SK-N-SH (cell line): ENCODE data around the gene PFKL. TPM values are rescaled to one million over a fixed set of nuclear protein-coding genes. Genes with fewer than 3 reads are reported as not detected.
A peak's percentile ranks its signal among the peaks of the same experiment; 100 is the strongest.

Source experiments
- CTCF ChIA-PET: fragments of 300-600, 350-600 bp; formaldehyde crosslinking; extraction: SDS; loops from one replicate; lab custom pipeline; 2021; lab: Yijun Ruan, JAX
- POLR2A ChIA-PET: fragments of 350-600 bp; sonication (Branson Sonifier 250); formaldehyde crosslinking; extraction: SDS; loops from one replicate; lab custom pipeline; 2020; ENCODE audit warnings: antibody characterized with exemption, inconsistent platforms; lab: Yijun Ruan, JAX
- DNase-seq: peaks from one replicate; pipeline ENCODE4 v3.0.0; 2012
- H2AFZ ChIP-seq: fragments of 200-600 bp; sonication (generic); 2 replicates; pipeline ENCODE4 v1.8.1; 2016; ENCODE audit warnings: antibody characterized with exemption, mild to moderate bottlenecking, low read depth
- H3F3A ChIP-seq: fragments of 200-600 bp; sonication (generic); replicated peaks from 2 replicates; pipeline ENCODE3; 2016; ENCODE audit warnings: antibody characterized with exemption, mild to moderate bottlenecking; ENCODE audit not compliant: insufficient read depth
- H3K27ac ChIP-seq, 2 experiments: fragments of 200-500 bp in 1 of 2; fragments of 200-600 bp in 1 of 2; sonication (Bioruptor generic) in 1 of 2; sonication (generic), shearing (Covaris generic) in 1 of 2; 2 replicates each; pipeline versions ENCODE4 v1.5.1 to v1.6.1; 2014 to 2016; ENCODE audit warnings: low read depth in 2 of 2, inconsistent platforms in 1 of 2, low read length in 1 of 2, mild to moderate bottlenecking in 1 of 2, mixed read lengths in 1 of 2
- H3K27me3 ChIP-seq: fragments of 200-600 bp; sonication (generic), shearing (Covaris generic); 2 replicates; pipeline ENCODE4 v1.6.1; 2016; ENCODE audit warnings: mixed run types; ENCODE audit not compliant: insufficient read depth
- H3K36me3 ChIP-seq, 2 experiments: fragments of 200-500 bp in 1 of 2; fragments of 200-600 bp in 1 of 2; sonication (Bioruptor generic) in 1 of 2; sonication (generic) in 1 of 2; replicated peaks in 1 of 2; 2 replicates each; pipeline versions ENCODE3 to v1.5.1; 2014 to 2016; ENCODE audit warnings: low read length in 1 of 2, mild to moderate bottlenecking in 1 of 2; ENCODE audit not compliant: insufficient read depth in 2 of 2, control insufficient read depth in 1 of 2
- H3K4me1 ChIP-seq, 2 experiments: fragments of 200-500 bp in 1 of 2; fragments of 200-600 bp in 1 of 2; sonication (Bioruptor generic) in 1 of 2; sonication (generic), shearing (Covaris generic) in 1 of 2; 2 replicates each; pipeline versions ENCODE4 v1.5.1 to v1.6.1; 2014 to 2016; ENCODE audit warnings: low read depth in 1 of 2, low read length in 1 of 2, mixed run types in 1 of 2; ENCODE audit not compliant: insufficient read depth in 2 of 2, control insufficient read depth in 1 of 2
- H3K4me2 ChIP-seq: fragments of 200-600 bp; sonication (generic), shearing (Covaris generic); 2 replicates; pipeline ENCODE4 v1.6.1; 2017; ENCODE audit warnings: mixed run types
- H3K4me3 ChIP-seq, 2 experiments: fragments of 200-500 bp in 1 of 2; fragments of 200-600 bp in 1 of 2; sonication (Bioruptor generic) in 1 of 2; sonication (generic), shearing (Covaris generic) in 1 of 2; 2 replicates each; pipeline versions ENCODE4 v1.5.1 to v1.8.1; 2014 to 2016; ENCODE audit warnings: low read depth in 2 of 2, inconsistent platforms in 1 of 2, low read length in 1 of 2, mild to moderate bottlenecking in 1 of 2, mixed read lengths in 1 of 2, moderate library complexity in 1 of 2
- H3K79me2 ChIP-seq: fragments of 200-600 bp; sonication (generic); 2 replicates; pipeline ENCODE4 v1.8.1; 2017; ENCODE audit warnings: mild to moderate bottlenecking; ENCODE audit not compliant: insufficient read depth
- H3K9ac ChIP-seq: fragments of 200-600 bp; sonication (generic); 2 replicates; pipeline ENCODE4 v1.6.1; 2017; ENCODE audit warnings: mixed run types
- H3K9me2 ChIP-seq: fragments of 200-600 bp; sonication (generic); 2 replicates; pipeline ENCODE4 v1.6.1; 2017; ENCODE audit warnings: mixed run types
- H3K9me3 ChIP-seq: fragments of 200-600 bp; sonication (generic); 2 replicates; pipeline ENCODE4 v1.6.1; 2017; ENCODE audit warnings: mixed run types, mild to moderate bottlenecking, moderate library complexity
- H4K20me1 ChIP-seq: fragments of 200-600 bp; sonication (generic); 2 replicates; pipeline ENCODE4 v1.6.1; 2017; ENCODE audit warnings: mild to moderate bottlenecking, mixed run types; ENCODE audit not compliant: insufficient read depth
- CHD2 ChIP-seq: fragments of 150-350 bp; IDR thresholded peaks from 2 replicates; pipeline ENCODE4 v1.6.1; 2018; ENCODE audit warnings: low read length; ENCODE audit not compliant: partially characterized antibody
- ELF1 ChIP-seq: IDR thresholded peaks from 2 replicates; pipeline ENCODE4 v1.4.0; 2012
- EP300 ChIP-seq, 2 experiments: IDR thresholded peaks; 2 replicates each; pipeline versions ENCODE4 v1.4.0 to v1.6.1; 2012; ENCODE audit warnings: borderline replicate concordance in 1 of 2, low read depth in 1 of 2, low read length in 1 of 2
- FOSL2 ChIP-seq: IDR thresholded peaks from 2 replicates; pipeline ENCODE4 v1.4.0; 2012; ENCODE audit warnings: low read depth, mild to moderate bottlenecking, moderate library complexity, borderline replicate concordance
- FOXM1 ChIP-seq: IDR thresholded peaks from 2 replicates; pipeline ENCODE4 v1.4.0; 2012; ENCODE audit warnings: low read depth, mild to moderate bottlenecking
- GABPA ChIP-seq: IDR thresholded peaks from 2 replicates; pipeline ENCODE4 v1.4.0; 2012; ENCODE audit warnings: low read depth, mild to moderate bottlenecking
- NFIC ChIP-seq: IDR thresholded peaks from 2 replicates; pipeline ENCODE4 v1.4.0; 2012; ENCODE audit warnings: borderline replicate concordance
- NRF1 ChIP-seq: IDR thresholded peaks from 2 replicates; pipeline ENCODE4 v1.6.1; 2012; ENCODE audit warnings: low read depth, mild to moderate bottlenecking, low read length
- RCOR1 ChIP-seq: fragments of 150-350 bp; IDR thresholded peaks from 2 replicates; pipeline ENCODE4 v1.6.1; 2017; ENCODE audit warnings: antibody characterized with exemption, low read length
- RXRA ChIP-seq: IDR thresholded peaks from 2 replicates; pipeline ENCODE4 v1.4.0; 2012; ENCODE audit warnings: low read depth, mild to moderate bottlenecking, borderline replicate concordance
- TAF1 ChIP-seq: IDR thresholded peaks from 2 replicates; pipeline ENCODE4 v1.6.1; 2012; ENCODE audit warnings: low read depth, mild to moderate bottlenecking, low read length, moderate library complexity, borderline replicate concordance
- WGBS: methylation state at CpG from one replicate; pipeline ENCODE4 v1.1.6; 2017; ENCODE audit warnings: low lambda C conversion rate; 5-methylcytosine and 5-hydroxymethylcytosine counted together
- polyA plus RNA-seq, 3 experiments: library from polyadenylated mRNA; depleted of rRNA; stranded (reverse); fragments of >200 nt; gene quantifications; 2 replicates each; pipeline ENCODE4 v1.2.3, GENCODE V29; 2012
- TF ChIP-seq, protein P1 (sequence below): fragments of 200-600 bp; sonication (generic); IDR thresholded peaks from 2 replicates; pipeline ENCODE4 v1.6.1; 2017; ENCODE audit warnings: antibody characterized with exemption, mild to moderate bottlenecking, moderate library complexity
- TF ChIP-seq, protein P2 (sequence below): IDR thresholded peaks from 2 replicates; pipeline ENCODE4; 2012
- TF ChIP-seq, protein P3 (sequence below): fragments of 150-350 bp; IDR thresholded peaks from 2 replicates; pipeline ENCODE4 v1.6.1; 2016; ENCODE audit warnings: mild to moderate bottlenecking, low read depth, low read length

PFKL gene
- polyA plus RNA-seq, 1 of the 3 experiments (the other 2 are of a cell fraction) = 118 TPM

DNA sequence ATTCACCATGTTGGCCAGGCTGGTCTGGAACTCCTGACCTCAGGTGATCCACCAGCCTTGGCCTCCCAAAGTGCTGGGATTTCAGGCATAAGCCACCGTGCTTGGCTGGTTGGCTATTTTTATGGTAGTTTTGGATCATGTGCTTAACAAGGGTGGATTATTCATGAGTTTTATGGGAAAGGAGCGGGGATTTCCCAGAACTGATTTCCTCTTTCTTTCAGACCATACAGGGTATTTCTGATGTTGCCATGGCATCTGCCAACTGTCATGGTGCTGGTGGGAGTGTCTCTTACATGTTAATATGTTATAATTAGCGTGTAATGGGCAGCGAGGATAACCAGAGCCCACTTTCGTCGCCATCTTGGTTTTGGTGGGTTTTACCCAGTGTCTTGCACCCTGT, 56.8 kb downstream of the PFKL start:
- Histone ChIP-seq H3K9me3 (no peaks in the 10 kb centered on the region), H3K36me3 (no peaks in the 10 kb centered on the region), H3K9me2 (no peaks in the 10 kb centered on the region), H3K27ac (no peak overlapping the region), H3K79me2 (no peaks in the 10 kb centered on the region), H3K4me1 (no peaks in the 10 kb centered on the region), H3K27me3 (peaks cover 42% of the 10 kb centered on the region), H4K20me1 (no peaks in the 10 kb centered on the region), H3F3A (no peaks in the 10 kb centered on the region), H3K9ac (no peak overlapping the region), H3K4me3 (no peak overlapping the region), H3K4me2 (0 out of 2 replicates have a peak overlapping the region, but pooled peaks have one; percentile 33), H2AFZ (no peak overlapping the region)
- no peak for DNase-seq
- POLR2A ChIA-PET = no interaction called here
- no peak for TF ChIP-seq EP300 (IDR thresholded peaks at IDR 0.05; ENCODE audit: borderline replicate concordance in 1 of 2, low read depth in 1 of 2, low read length in 1 of 2)
- CTCF ChIA-PET = no interaction called here
- WGBS = 51% methylated on average over 6 of the region's 6 CpGs

DNA sequence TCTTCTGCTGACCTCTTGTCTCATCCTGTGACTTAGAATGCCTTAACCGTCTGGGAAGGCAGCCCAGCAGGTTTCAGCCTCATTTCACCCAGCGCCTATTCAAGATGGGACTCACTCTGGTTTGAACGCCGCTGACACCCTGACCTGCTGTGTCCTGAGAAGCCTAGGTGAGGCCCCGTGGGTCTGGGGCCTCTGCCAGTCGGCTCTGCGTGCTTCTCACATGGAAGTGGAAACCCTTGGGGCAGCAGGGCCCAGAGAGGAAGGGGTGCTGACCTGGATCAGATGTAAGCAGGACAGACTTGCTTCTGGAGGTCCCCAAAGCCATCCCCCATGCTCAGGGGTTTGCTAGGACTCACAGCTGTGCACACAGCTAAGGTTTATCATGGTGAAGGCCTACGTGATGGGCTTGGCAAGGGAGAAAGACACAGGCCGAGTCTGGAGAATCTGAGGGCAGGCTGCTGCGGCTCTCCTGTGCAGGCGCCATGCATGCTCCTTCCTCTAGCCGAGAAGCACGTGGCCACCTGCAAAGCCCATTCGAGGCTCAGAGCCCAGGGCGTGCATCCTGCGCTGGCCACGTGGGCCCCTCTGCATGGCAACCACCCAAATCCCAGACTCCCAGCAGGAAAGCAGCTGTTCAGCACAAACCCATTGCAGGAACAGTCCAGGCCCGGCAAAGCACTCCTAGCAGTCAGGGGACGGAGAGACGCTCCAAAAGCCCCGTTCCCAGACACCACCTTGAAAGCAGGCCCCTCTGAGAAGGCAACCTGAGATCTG, 57.4 kb downstream of the PFKL start:
- Histone ChIP-seq H3K79me2 (no peaks in the 10 kb centered on the region), H3K9me2 (no peaks in the 10 kb centered on the region), H3K27me3 (peaks cover 36% of the 10 kb centered on the region)
- POLR2A ChIA-PET = no interaction called here
- DNase-seq = no peak
- no peak for TF ChIP-seq RCOR1
- TF ChIP-seq ELF1 = no peak
- no peak for TF ChIP-seq RXRA
- TF ChIP-seq FOXM1 = no peak
- TF ChIP-seq TAF1 = no peak
- TF ChIP-seq CHD2 = no peak
- no peak for TF ChIP-seq FOSL2
- no peak for TF ChIP-seq GABPA
- TF ChIP-seq EP300 (IDR thresholded peaks at IDR 0.05; ENCODE audit: borderline replicate concordance in 1 of 2, low read depth in 1 of 2, low read length in 1 of 2) = no peak
- TF ChIP-seq NFIC = no peak
- TF ChIP-seq, protein P1, sequence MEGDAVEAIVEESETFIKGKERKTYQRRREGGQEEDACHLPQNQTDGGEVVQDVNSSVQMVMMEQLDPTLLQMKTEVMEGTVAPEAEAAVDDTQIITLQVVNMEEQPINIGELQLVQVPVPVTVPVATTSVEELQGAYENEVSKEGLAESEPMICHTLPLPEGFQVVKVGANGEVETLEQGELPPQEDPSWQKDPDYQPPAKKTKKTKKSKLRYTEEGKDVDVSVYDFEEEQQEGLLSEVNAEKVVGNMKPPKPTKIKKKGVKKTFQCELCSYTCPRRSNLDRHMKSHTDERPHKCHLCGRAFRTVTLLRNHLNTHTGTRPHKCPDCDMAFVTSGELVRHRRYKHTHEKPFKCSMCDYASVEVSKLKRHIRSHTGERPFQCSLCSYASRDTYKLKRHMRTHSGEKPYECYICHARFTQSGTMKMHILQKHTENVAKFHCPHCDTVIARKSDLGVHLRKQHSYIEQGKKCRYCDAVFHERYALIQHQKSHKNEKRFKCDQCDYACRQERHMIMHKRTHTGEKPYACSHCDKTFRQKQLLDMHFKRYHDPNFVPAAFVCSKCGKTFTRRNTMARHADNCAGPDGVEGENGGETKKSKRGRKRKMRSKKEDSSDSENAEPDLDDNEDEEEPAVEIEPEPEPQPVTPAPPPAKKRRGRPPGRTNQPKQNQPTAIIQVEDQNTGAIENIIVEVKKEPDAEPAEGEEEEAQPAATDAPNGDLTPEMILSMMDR = no peak
- TF ChIP-seq, protein P2, sequence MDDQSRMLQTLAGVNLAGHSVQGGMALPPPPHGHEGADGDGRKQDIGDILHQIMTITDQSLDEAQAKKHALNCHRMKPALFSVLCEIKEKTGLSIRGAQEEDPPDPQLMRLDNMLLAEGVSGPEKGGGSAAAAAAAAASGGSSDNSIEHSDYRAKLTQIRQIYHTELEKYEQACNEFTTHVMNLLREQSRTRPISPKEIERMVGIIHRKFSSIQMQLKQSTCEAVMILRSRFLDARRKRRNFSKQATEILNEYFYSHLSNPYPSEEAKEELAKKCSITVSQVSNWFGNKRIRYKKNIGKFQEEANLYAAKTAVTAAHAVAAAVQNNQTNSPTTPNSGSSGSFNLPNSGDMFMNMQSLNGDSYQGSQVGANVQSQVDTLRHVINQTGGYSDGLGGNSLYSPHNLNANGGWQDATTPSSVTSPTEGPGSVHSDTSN = no peak
- TF ChIP-seq NRF1 = no peak
- TF ChIP-seq, protein P3, sequence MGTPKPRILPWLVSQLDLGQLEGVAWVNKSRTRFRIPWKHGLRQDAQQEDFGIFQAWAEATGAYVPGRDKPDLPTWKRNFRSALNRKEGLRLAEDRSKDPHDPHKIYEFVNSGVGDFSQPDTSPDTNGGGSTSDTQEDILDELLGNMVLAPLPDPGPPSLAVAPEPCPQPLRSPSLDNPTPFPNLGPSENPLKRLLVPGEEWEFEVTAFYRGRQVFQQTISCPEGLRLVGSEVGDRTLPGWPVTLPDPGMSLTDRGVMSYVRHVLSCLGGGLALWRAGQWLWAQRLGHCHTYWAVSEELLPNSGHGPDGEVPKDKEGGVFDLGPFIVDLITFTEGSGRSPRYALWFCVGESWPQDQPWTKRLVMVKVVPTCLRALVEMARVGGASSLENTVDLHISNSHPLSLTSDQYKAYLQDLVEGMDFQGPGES = no peak
- TF ChIP-seq, all 33 proteins: peak for 0
- no peaks in the 10 kb centered on the region for H3K4me1 ChIP-seq
- no peak overlapping the region for H2AFZ ChIP-seq
- H3K4me3 ChIP-seq = no peak overlapping the region
- H3K4me2 ChIP-seq = no peak overlapping the region
- H4K20me1 ChIP-seq = no peaks in the 10 kb centered on the region
- H3K36me3 ChIP-seq = no peaks in the 10 kb centered on the region
- H3K9ac ChIP-seq = no peak overlapping the region
- H3K9me3 ChIP-seq = no peaks in the 10 kb centered on the region
- no peaks in the 10 kb centered on the region for H3F3A ChIP-seq
- no peak overlapping the region for H3K27ac ChIP-seq
- CTCF ChIA-PET = no interaction called here
- 38% methylated on average over 6 of the region's 21 CpGs for WGBS
